ENCODE data around the gene LORICRIN.

Gene LORICRIN

DNA sequence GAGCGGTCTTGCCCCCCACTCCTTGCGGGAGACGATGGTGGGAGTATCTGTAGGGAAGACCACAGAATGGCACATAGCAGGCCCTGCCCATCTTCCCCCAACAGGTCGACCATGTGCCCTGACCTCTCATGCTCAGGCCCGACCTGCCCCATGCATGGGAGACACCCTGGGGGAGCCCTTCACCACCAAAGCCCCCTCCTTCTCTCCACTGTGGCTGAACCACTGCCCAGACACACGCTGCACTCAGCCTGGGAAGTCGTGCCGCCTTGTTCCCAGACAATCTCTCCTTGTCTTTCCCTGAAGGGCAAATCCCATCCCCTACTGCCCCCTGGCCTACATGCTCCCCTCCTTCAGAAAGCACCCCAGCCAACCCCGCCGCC is 47.7 kb downstream of the LORICRIN start:
- DNase-seq (ENCODE audit: low read depth), result no peak
- TF ChIP-seq CTCF (IDR thresholded peaks at IDR 0.05; ENCODE audit: insufficient read depth, low read depth, low read length, missing control alignments), result no peak
- no peak overlapping the region for H3K4me3 ChIP-seq (ENCODE audit: low read length)

GRCh38 chr1:153308540-153308939 is 49.1 kb downstream of the LORICRIN start:
- no peak overlapping the region for H3K4me3 ChIP-seq (ENCODE audit: low read length)
- no peak for TF ChIP-seq CTCF (IDR thresholded peaks at IDR 0.05; ENCODE audit: insufficient read depth, low read depth, low read length, missing control alignments)
- no peak for DNase-seq (ENCODE audit: low read depth)

GRCh38 chr1:153309441-153309840 is 50.0 kb downstream of the LORICRIN start:
- no peak overlapping the region for H3K4me3 ChIP-seq (ENCODE audit: low read length)
- DNase-seq (ENCODE audit: low read depth), result no peak
- no peak for TF ChIP-seq CTCF (IDR thresholded peaks at IDR 0.05; ENCODE audit: insufficient read depth, low read depth, low read length, missing control alignments)

GRCh38 chr1:153310526-153310925 is 51.0 kb downstream of the LORICRIN start:
- DNase-seq (ENCODE audit: low read depth), result no peak
- no peak for TF ChIP-seq CTCF (IDR thresholded peaks at IDR 0.05; ENCODE audit: insufficient read depth, low read depth, low read length, missing control alignments)
- H3K4me3 ChIP-seq (ENCODE audit: low read length), result no peak overlapping the region

All from epithelial cell of esophagus (primary cell).